H1 (cell line): Measurements from ENCODE around the gene RNF215. TPM values are rescaled to one million over a fixed set of nuclear protein-coding genes. Genes with fewer than 3 reads are reported as not detected.

Experiments
- BACH1 ChIP-seq: IDR thresholded peaks from 2 replicates; pipeline ENCODE4 v1.6.1; 2012; ENCODE audit warnings: low read length, improper control_type of control experiment
- CREB1 ChIP-seq: IDR thresholded peaks from 2 replicates; pipeline ENCODE4 v1.6.1; 2012; ENCODE audit warnings: inconsistent platforms
- CTBP2 ChIP-seq: IDR thresholded peaks from 2 replicates; pipeline ENCODE4 v1.7.0; 2011; ENCODE audit warnings: borderline replicate concordance, mild to moderate bottlenecking, moderate library complexity, mixed read lengths, low read length; ENCODE audit not compliant: insufficient read depth, insufficient read length
- JUND ChIP-seq: IDR thresholded peaks from 2 replicates; pipeline ENCODE4 v1.6.1; 2011; ENCODE audit warnings: mild to moderate bottlenecking, improper control_type of control experiment, low read length
- MAX ChIP-seq: IDR thresholded peaks from 2 replicates; pipeline ENCODE4 v1.6.1; 2012; ENCODE audit warnings: inconsistent platforms
- NANOG ChIP-seq: IDR thresholded peaks from 2 replicates; pipeline ENCODE4 v1.6.1; 2011; ENCODE audit warnings: low read length, low read depth, mild to moderate bottlenecking, inconsistent platforms; ENCODE audit not compliant: insufficient read depth, poor library complexity, severe bottlenecking
- NRF1 ChIP-seq: IDR thresholded peaks from 2 replicates; pipeline ENCODE4 v1.6.1; 2011; ENCODE audit warnings: mild to moderate bottlenecking, low read depth, low read length, improper control_type of control experiment
- POLR2A ChIP-seq, 2 experiments: IDR thresholded peaks; 1 replicate in 1 of 2; 2 replicates in 1 of 2; pipeline ENCODE4 v1.6.1; 2011; ENCODE audit warnings: low read depth in 2 of 2, low read length in 2 of 2, mild to moderate bottlenecking in 2 of 2; ENCODE audit errors: control extremely low read depth in 1 of 2
- SIN3A ChIP-seq, 2 experiments: IDR thresholded peaks in 1 of 2; conservative IDR thresholded peaks in 1 of 2; 2 replicates each; pipeline ENCODE4 v1.6.1; 2011 to 2012; ENCODE audit warnings: low read length in 2 of 2, improper control_type of control experiment in 1 of 2, low read depth in 1 of 2, mild to moderate bottlenecking in 1 of 2
- SP4 ChIP-seq: IDR thresholded peaks from 2 replicates; pipeline ENCODE4 v1.6.1; 2012; ENCODE audit warnings: low read length, inconsistent platforms
- TAF7 ChIP-seq: optimal IDR thresholded peaks from 2 replicates; pipeline ENCODE3; 2011; ENCODE audit warnings: low read depth, mild to moderate bottlenecking, inconsistent platforms, low read length, moderate library complexity, borderline replicate concordance
- TBP ChIP-seq: IDR thresholded peaks from 2 replicates; pipeline ENCODE4 v1.6.1; 2011; ENCODE audit warnings: low read depth, low read length, improper control_type of control experiment
- polyA plus RNA-seq, 7 experiments: library from polyadenylated mRNA; depleted of rRNA in 3 of 7; stranded (reverse) in 5 of 7; unstranded in 2 of 7; fragments of >200 nt in 5 of 7; fragments of 200-250 nt in 2 of 7; gene quantifications; 1 replicate in 5 of 7; 2 replicates in 1 of 7; 4 replicates in 1 of 7; pipeline versions ENCODE4 v1.2.1 to v1.2.3, GENCODE V29; 2011 to 2013; ENCODE audit warnings: missing spikeins in 2 of 7, mixed read lengths in 2 of 7
- total RNA-seq: library from RNA; stranded (reverse); fragmentation: NEBNext Ultra II Directional; extraction: Animal tissue kit (Norgen Biotek cat#: 25700); gene quantifications from 2 replicates; pipeline ENCODE4 v1.2.1, GENCODE V29; 2021

RNF215 gene
- total and polyA plus RNA-seq, 2 of the 8 experiments (the other 6 are each of a cell fraction or from before 2014, with no cell fraction given): 13.1 to 19.0 TPM

GRCh38 chr22:30422481-30423300 is 35.5 kb upstream of the RNF215 start (continued):
- TF ChIP-seq CTBP2: no peak
- peak; percentile 29; the same call in 1 of the 2 replicates for TF ChIP-seq TBP
- no peak for TF ChIP-seq NANOG
- TF ChIP-seq BACH1: peak; percentile 51; the same call in 1 of the 2 replicates
- TF ChIP-seq SP4: no peak
- no peak for TF ChIP-seq CREB1
- no peak for TF ChIP-seq NRF1
- no peak for TF ChIP-seq MAX
- no peak for TF ChIP-seq TAF7
- TF ChIP-seq POLR2A (IDR thresholded peaks at IDR 0.05; ENCODE audit: control extremely low read depth in 1 of 2, low read depth in 2 of 2, low read length in 2 of 2): peak in 1 of 2 experiments; percentile 67; a peak in 2 of 3 replicates
- TF ChIP-seq JUND: peak; percentile 71
- peak; percentile 69 to 70; a peak in 2 of 4 replicates for TF ChIP-seq SIN3A (conservative IDR thresholded peaks at IDR 0.05 in 1 of 2, IDR thresholded peaks at IDR 0.05 in 1 of 2; ENCODE audit: low read depth in 1 of 2, low read length in 2 of 2)
